ENCODE measurements around the gene FBL. TPM values are rescaled to one million over a fixed set of nuclear protein-coding genes. Genes with fewer than 3 reads are reported as not detected.
A peak's percentile ranks its signal among the peaks of the same experiment; 100 is the strongest.

Gene FBL
- total and polyA plus RNA-seq, 2 of the 4 experiments (the other 2 are of a cell fraction), result 259 to 446 TPM

DNA sequence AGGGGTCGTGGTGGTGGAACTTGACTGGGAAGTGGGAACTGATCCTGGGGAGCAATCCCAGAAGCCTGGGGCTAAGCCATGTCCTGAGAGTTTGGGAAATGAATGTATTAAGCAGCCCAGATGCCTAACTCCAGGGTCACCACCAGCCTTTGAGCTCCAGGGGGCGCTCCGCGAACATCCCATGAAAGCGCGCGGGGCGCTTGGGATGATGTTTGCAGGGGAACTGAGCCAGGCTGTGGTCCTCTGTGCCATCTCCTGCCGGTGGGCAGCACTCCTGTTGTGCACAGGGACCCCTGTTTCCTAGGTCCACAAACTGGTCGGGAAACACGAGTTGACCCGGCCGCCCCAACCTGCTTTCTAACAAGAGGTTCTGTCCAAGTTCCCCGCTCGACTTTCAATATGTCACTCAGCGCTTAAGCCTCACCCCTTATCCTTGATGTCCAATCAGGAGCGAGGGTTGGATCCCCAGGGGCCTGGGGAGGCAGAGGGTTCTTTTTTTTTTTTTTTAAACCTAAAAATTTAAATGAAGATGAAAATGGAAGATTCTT lies 53.1 kb downstream of the FBL start:
- Histone ChIP-seq H3K27me3 (ENCODE audit: control insufficient read depth, insufficient read depth, low read length) (peaks cover 5% of the 10 kb centered on the region), H2BK20ac (ENCODE audit: low read depth, low read length) (no peak overlapping the region), H3K14ac (replicated peaks; ENCODE audit: low read depth, low read length) (no peak overlapping the region), H3K4me2 (ENCODE audit: low read depth, low read length) (peak overlapping the region; percentile 88), H4K5ac (ENCODE audit: low read depth, low read length) (no peak overlapping the region), H2AFZ (replicated peaks; ENCODE audit: low read length, poor library complexity) (peak overlapping the region; percentile 89), H4K20me1 (ENCODE audit: insufficient read depth, low read length) (no peaks in the 10 kb centered on the region), H3K79me1 (ENCODE audit: low read depth in 1 of 2, low read length in 2 of 2) (no peaks in the 10 kb centered on the region), H3K27ac (ENCODE audit: insufficient read depth, low read length) (no peak overlapping the region), H3K9me3 (ENCODE audit: control insufficient read depth, insufficient read depth, low read length) (no peaks in the 10 kb centered on the region), H3K4me1 (ENCODE audit: control insufficient read depth, insufficient read depth, low read length) (no peaks in the 10 kb centered on the region), H3K18ac (ENCODE audit: low read depth, low read length) (no peak overlapping the region), H3K23ac (ENCODE audit: low read depth, low read length) (no peak overlapping the region), H2AK9ac (replicated peaks; ENCODE audit: low read depth, low read length, poor library complexity) (peak overlapping the region; percentile 8), H3K4ac (ENCODE audit: low read depth, low read length) (no peak overlapping the region), H2BK15ac (ENCODE audit: low read depth, low read length) (no peak overlapping the region), H2BK5ac (ENCODE audit: low read depth, low read length, poor library complexity, severe bottlenecking) (no peak overlapping the region), H2BK120ac (ENCODE audit: low read depth, low read length) (no peak overlapping the region), H3K56ac (ENCODE audit: extremely low read depth, insufficient read depth, low read length) (no peak overlapping the region), H4K91ac (ENCODE audit: insufficient read depth, low read depth, low read length) (no peak overlapping the region), H4K8ac (ENCODE audit: low read depth in 2 of 2, low read length in 2 of 2) (no peak overlapping the region), H3K4me3 (ENCODE audit: insufficient read depth, low read depth, low read length) (peak overlapping the region; percentile 69), H3K9me1 (ENCODE audit: insufficient read depth, low read length) (no peaks in the 10 kb centered on the region), H3K9ac (ENCODE audit: low read depth, low read length) (no peak overlapping the region), H2AK5ac (ENCODE audit: low read depth, low read length) (no peak overlapping the region), H3K36me3 (ENCODE audit: control insufficient read depth, insufficient read depth, low read length) (no peaks in the 10 kb centered on the region)
- 0% methylated on average over 5 of the region's 17 CpGs; no CpG with 5 or more reads in 1 of the 2 experiments for WGBS, 2 experiments (ENCODE audit: extremely low coverage in 2 of 2, insufficient read length in 1 of 2)
- intact Hi-C loops (cut with micrococcal nuclease), result loop anchor here (1.0 kb wide), 2 partner anchors 51 to 177 kb away; no protein-coding TSS in a partner anchor
- no TSS peak for BruUV-seq (replicated peaks)
- ChIA-PET POLR2A (ENCODE audit: unreplicated experiment) (no interaction called here), CTCF (interaction anchor here (0.6 to 2.5 kb wide), 11 partner anchors 9 to 177 kb away, joined by 3 to 17 read pairs (median 4); partner anchors contain the start of genes DYRK1B, FBL and PSMC4)
- TF ChIP-seq, protein P1, sequence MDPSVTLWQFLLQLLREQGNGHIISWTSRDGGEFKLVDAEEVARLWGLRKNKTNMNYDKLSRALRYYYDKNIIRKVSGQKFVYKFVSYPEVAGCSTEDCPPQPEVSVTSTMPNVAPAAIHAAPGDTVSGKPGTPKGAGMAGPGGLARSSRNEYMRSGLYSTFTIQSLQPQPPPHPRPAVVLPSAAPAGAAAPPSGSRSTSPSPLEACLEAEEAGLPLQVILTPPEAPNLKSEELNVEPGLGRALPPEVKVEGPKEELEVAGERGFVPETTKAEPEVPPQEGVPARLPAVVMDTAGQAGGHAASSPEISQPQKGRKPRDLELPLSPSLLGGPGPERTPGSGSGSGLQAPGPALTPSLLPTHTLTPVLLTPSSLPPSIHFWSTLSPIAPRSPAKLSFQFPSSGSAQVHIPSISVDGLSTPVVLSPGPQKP (IDR thresholded peaks at IDR 0.05; ENCODE audit: borderline replicate concordance, low read depth, low read length), result no peak
- no peak for TF ChIP-seq NFE2L2 (IDR thresholded peaks at IDR 0.05; ENCODE audit: low read depth, low read length)
- TF ChIP-seq RCOR1 (IDR thresholded peaks at IDR 0.05; ENCODE audit: insufficient replicate concordance, low read length), result peak; percentile 25
- TF ChIP-seq MAZ (IDR thresholded peaks at IDR 0.05; ENCODE audit: borderline replicate concordance, low read depth, low read length), result peak; percentile 28; the same call in 1 of the 2 replicates
- peak; percentile 79 for TF ChIP-seq RAD21 (IDR thresholded peaks at IDR 0.05; ENCODE audit: low read length)
- TF ChIP-seq SMC3 (IDR thresholded peaks at IDR 0.05; ENCODE audit: low read depth, low read length), result peak; percentile 79
- TF ChIP-seq, protein P2, sequence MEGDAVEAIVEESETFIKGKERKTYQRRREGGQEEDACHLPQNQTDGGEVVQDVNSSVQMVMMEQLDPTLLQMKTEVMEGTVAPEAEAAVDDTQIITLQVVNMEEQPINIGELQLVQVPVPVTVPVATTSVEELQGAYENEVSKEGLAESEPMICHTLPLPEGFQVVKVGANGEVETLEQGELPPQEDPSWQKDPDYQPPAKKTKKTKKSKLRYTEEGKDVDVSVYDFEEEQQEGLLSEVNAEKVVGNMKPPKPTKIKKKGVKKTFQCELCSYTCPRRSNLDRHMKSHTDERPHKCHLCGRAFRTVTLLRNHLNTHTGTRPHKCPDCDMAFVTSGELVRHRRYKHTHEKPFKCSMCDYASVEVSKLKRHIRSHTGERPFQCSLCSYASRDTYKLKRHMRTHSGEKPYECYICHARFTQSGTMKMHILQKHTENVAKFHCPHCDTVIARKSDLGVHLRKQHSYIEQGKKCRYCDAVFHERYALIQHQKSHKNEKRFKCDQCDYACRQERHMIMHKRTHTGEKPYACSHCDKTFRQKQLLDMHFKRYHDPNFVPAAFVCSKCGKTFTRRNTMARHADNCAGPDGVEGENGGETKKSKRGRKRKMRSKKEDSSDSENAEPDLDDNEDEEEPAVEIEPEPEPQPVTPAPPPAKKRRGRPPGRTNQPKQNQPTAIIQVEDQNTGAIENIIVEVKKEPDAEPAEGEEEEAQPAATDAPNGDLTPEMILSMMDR (conservative IDR thresholded peaks at IDR 0.05; ENCODE audit: low read depth, low read length), result peak; percentile 91
- no peak for TF ChIP-seq MAFK (IDR thresholded peaks at IDR 0.05; ENCODE audit: low read depth, low read length)
- ATAC-seq (ENCODE audit: low read depth) (peak; percentile 99), DNase-seq (peak; percentile 69)
- dilution Hi-C loops (cut with HindIII; ENCODE audit: low sequenced_read_pairs, unreplicated experiment), result no loop called here
- in situ Hi-C loops (cut with MboI; ENCODE audit: low sequenced_read_pairs), result loop anchor here (5.0 kb wide), 2 partner anchors 49 to 174 kb away; no protein-coding TSS in a partner anchor
